ENCODE data around the gene DIAPH2. TPM values are rescaled to one million over a fixed set of nuclear protein-coding genes. Genes with fewer than 3 reads are reported as not detected.
A peak's percentile ranks its signal among the peaks of the same experiment; 100 is the strongest.

The DIAPH2 gene
- total RNA-seq, 4 donors from 2014 or later: 10.3 to 36.6 (median 17.9) TPM

DNA sequence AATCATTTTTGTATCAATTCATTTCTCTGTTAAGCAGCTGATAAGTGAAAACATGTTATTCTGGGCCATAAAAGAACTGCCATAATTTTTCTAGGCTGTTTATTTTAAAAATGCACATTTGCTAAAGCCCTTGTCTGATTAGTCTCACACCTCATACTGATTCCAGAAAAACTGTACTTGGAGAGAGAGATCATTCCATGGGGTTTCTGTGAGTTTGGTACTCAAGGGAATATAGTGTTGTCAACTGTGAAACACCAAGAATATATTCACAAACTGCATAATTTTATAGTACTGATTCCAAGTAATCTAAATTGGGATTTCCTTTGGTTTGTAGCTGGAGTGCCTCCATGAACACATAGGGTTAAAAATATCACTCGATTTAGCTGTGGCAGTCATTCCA lies 746.6 kb downstream of the DIAPH2 start:
- Histone ChIP-seq H3K27ac (no peak overlapping the region), H3K4me1 (no peaks in the 10 kb centered on the region), H3K36me3 (peaks cover 0 to 10% (median 0%) of the 10 kb centered on the region in 3 donors), H3K9me3 (no peaks in the 10 kb centered on the region), H3K27me3 (no peaks in the 10 kb centered on the region), H3K4me3 (no peak overlapping the region)
- no peak for DNase-seq
- TF ChIP-seq CTCF (IDR thresholded peaks at IDR 0.05): no peak
- no peak for TF ChIP-seq POLR2A (IDR thresholded peaks at IDR 0.05)
- intact Hi-C loops (cut with DNase I): no loop called here
- WGBS, 2 donors: 71 to 75% methylated on average over 1 of the region's 1 CpG

DNA sequence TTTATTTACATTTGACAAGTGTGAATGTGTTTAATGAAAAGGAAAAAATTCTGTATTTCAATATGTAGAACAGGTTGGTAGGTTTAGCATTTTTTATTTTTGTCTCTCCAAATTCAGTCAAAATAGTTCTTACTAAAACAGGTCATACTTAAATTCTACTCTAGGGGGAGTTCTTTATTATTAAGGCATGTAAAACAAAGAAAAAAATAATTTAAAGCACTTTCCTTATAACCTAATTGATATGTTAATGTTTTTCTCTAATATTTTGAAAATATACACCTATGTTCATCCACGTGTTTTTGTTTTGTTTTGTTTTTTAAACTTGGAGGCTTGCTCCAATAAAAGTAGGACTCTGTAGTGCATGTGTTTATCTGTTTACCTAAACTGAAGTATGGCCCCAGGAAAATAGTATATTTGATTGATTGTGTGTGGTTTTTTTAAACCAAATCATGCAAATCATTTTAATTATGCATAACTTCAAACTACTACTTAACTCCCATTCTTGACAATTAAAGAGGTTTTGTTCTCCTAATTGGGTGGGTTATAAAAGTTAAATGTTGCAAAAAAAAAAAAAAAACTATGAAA lies 761.7 kb downstream of the DIAPH2 start:
- no peak overlapping the region for H3K27ac ChIP-seq

DNA sequence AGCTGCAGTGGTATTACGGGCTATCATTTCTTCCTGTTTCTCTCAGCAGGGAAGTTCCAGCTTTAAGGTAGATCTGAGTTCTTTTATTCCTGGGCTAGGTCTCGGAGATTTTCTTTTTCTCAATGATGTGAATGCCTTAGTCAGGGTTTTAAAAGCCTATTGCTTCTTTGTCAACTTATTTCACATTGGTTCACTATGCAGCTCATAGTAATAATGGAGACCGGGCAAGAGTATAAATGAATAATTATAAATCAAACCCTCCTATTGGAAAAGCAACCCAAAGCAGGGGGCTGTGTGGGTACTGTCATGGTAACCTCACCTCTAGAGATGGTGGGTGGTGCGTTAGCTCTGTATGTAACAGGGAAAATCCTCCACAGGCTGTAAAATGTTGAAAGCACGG lies 762.7 kb downstream of the DIAPH2 start:
- no peak overlapping the region for H3K4me3 ChIP-seq
- no peaks in the 10 kb centered on the region for H3K9me3 ChIP-seq
- TF ChIP-seq POLR2A (IDR thresholded peaks at IDR 0.05) (no peak), CTCF (IDR thresholded peaks at IDR 0.05) (no peak)
- no peak for DNase-seq
- H3K4me1 ChIP-seq: no peaks in the 10 kb centered on the region
- no peaks in the 10 kb centered on the region for H3K27me3 ChIP-seq
- intact Hi-C loops (cut with DNase I): no loop called here
- H3K27ac ChIP-seq: no peak overlapping the region
- H3K36me3 ChIP-seq: no peaks in the 10 kb centered on the region
- WGBS, 2 donors: 77 to 86% methylated on average over 4 to 5 of the region's 5 CpGs

More for the DNA sequence above, 761.7 kb downstream of the DIAPH2 start:
- H3K36me3 ChIP-seq: no peaks in the 10 kb centered on the region
- intact Hi-C loops (cut with DNase I): no loop called here
- no peak overlapping the region for H3K4me3 ChIP-seq
- H3K27me3 ChIP-seq: no peaks in the 10 kb centered on the region
- H3K4me1 ChIP-seq: no peaks in the 10 kb centered on the region
- no peak for DNase-seq
- TF ChIP-seq POLR2A (IDR thresholded peaks at IDR 0.05) (no peak), CTCF (IDR thresholded peaks at IDR 0.05) (peak in 1 of 6 experiments; percentile 5)
- no peaks in the 10 kb centered on the region for H3K9me3 ChIP-seq
- 64 to 71% methylated on average over 1 of the region's 1 CpG for WGBS, 2 donors

GRCh38 chrX:97452283-97452682 lies 767.6 kb downstream of the DIAPH2 start:
- no peak for DNase-seq
- TF ChIP-seq POLR2A (IDR thresholded peaks at IDR 0.05) (no peak), CTCF (IDR thresholded peaks at IDR 0.05) (no peak)
- Histone ChIP-seq H3K9me3 (no peaks in the 10 kb centered on the region), H3K36me3 (no peaks in the 10 kb centered on the region), H3K4me1 (no peaks in the 10 kb centered on the region), H3K27ac (no peak overlapping the region), H3K27me3 (no peaks in the 10 kb centered on the region), H3K4me3 (no peak overlapping the region)
- intact Hi-C loops (cut with DNase I): no loop called here

GRCh38 chrX:97461763-97462162 lies 777.1 kb downstream of the DIAPH2 start:
- WGBS, 2 donors: 100% methylated on average over 1 of the region's 1 CpG
- H3K36me3 ChIP-seq: no peaks in the 10 kb centered on the region
- no peaks in the 10 kb centered on the region for H3K9me3 ChIP-seq
- H3K27ac ChIP-seq: no peak overlapping the region
- no peaks in the 10 kb centered on the region for H3K27me3 ChIP-seq
- no peaks in the 10 kb centered on the region for H3K4me1 ChIP-seq
- no peak for DNase-seq
- intact Hi-C loops (cut with DNase I): no loop called here
- TF ChIP-seq POLR2A (IDR thresholded peaks at IDR 0.05) (no peak), CTCF (IDR thresholded peaks at IDR 0.05) (no peak)
- H3K4me3 ChIP-seq: no peak overlapping the region

All from esophagus squamous epithelium (tissue), 5 donors.